ENCODE measurements around the gene TTLL12. TPM values are rescaled to one million over a fixed set of nuclear protein-coding genes. Genes with fewer than 3 reads are reported as not detected.

The TTLL12 gene
- total and polyA plus RNA-seq, 2 experiments from 2014 or later, result 29.5 to 42.8 TPM

DNA sequence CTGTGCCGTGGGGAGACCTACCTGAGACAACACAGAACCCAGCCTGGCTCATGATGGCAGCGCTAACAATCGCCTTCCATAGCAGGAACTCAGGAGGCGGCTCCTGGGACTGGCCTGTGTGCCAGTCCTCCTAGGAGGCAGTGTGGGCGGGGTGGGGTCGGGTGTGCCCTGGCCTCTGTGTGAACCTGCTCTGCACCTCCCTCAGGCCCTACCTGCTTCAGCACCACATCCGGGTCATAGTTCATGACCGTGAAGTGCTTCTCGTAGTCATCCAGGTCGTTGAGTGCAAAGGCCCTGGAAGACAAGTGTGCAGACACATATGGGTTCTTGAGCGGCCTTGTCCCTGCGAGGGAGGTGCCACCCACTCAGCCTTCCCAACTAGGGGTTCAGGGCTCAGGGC, 15.3 kb downstream of the TTLL12 start:
- no peaks in the 10 kb centered on the region for H3K4me1 ChIP-seq (ENCODE audit: insufficient read depth)
- H3K36me3 ChIP-seq (ENCODE audit: low read depth), result no peaks in the 10 kb centered on the region; the same call in 1 of the 2 replicates
- no peaks in the 10 kb centered on the region for H4K20me1 ChIP-seq (ENCODE audit: insufficient read depth)
- H3K4me3 ChIP-seq, result no peak overlapping the region
- in situ Hi-C loops (cut with MboI), result no loop called here
- no peaks in the 10 kb centered on the region for H3F3A ChIP-seq (ENCODE audit: insufficient read depth)
- no peaks in the 10 kb centered on the region for H3K27me3 ChIP-seq (replicated peaks; ENCODE audit: insufficient read depth)
- no peak overlapping the region for H3K27ac ChIP-seq
- no peaks in the 10 kb centered on the region for H3K79me2 ChIP-seq (ENCODE audit: insufficient read depth)
- TF ChIP-seq EZH2 (IDR thresholded peaks at IDR 0.05; ENCODE audit: insufficient read depth, poor library complexity, severe bottlenecking), result no peak
- TF ChIP-seq EZH2phosphoT487 (IDR thresholded peaks at IDR 0.05; ENCODE audit: insufficient read depth, low read depth), result no peak
- no peak overlapping the region for H3K4me2 ChIP-seq (ENCODE audit: unreplicated experiment)
- no peaks in the 10 kb centered on the region for H3K9me2 ChIP-seq (ENCODE audit: insufficient read depth)
- DNase-seq, result no peak
- no peaks in the 10 kb centered on the region for H3K9me3 ChIP-seq (ENCODE audit: low read depth)
- H2AFZ ChIP-seq, result no peak overlapping the region
- no peak overlapping the region for H3K9ac ChIP-seq
- WGBS, 2 experiments (ENCODE audit: low coverage in 1 of 2, low lambda C conversion rate in 2 of 2, missing lambda C conversion rate in 2 of 2), result 88 to 92% methylated on average over 11 to 12 of the region's 12 CpGs

DNA sequence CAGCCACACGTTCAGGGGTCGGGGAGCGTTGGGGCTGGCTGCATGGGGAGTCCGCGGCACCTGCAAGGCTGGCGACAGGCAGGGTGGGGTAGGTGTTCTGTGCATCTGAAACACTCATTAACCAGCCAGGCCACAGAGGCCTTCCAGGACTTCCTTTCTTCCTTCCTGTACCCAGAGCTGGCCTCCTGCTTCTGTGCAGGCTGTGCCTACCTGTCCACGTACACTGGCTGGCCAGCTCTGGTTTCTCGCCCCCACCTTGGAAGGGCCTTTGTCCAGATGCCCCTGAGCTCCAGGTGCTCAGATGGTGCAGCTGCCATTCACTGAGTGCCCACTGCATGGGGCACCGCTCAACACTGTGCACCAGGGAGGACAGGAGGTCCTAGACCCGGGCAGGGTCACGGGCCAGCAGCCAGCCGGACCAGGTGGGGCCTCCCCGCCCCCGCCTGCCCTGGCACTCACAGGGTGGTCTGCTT, 15.9 kb downstream of the TTLL12 start:
- Histone ChIP-seq H3K4me2 (ENCODE audit: unreplicated experiment) (no peak overlapping the region), H3K9me2 (ENCODE audit: insufficient read depth) (no peaks in the 10 kb centered on the region), H3K79me2 (ENCODE audit: insufficient read depth) (no peaks in the 10 kb centered on the region), H3K9me3 (ENCODE audit: low read depth) (no peaks in the 10 kb centered on the region), H2AFZ (no peak overlapping the region), H3K27me3 (replicated peaks; ENCODE audit: insufficient read depth) (no peaks in the 10 kb centered on the region), H3K27ac (no peak overlapping the region), H3F3A (ENCODE audit: insufficient read depth) (no peaks in the 10 kb centered on the region), H3K9ac (no peak overlapping the region), H3K4me1 (ENCODE audit: insufficient read depth) (no peaks in the 10 kb centered on the region), H3K36me3 (ENCODE audit: low read depth) (no peaks in the 10 kb centered on the region; the same call in 1 of the 2 replicates), H4K20me1 (ENCODE audit: insufficient read depth) (no peaks in the 10 kb centered on the region), H3K4me3 (no peak overlapping the region)
- 84 to 89% methylated on average over 14 of the region's 14 CpGs for WGBS, 2 experiments (ENCODE audit: low coverage in 1 of 2, low lambda C conversion rate in 2 of 2, missing lambda C conversion rate in 2 of 2)
- in situ Hi-C loops (cut with MboI), result no loop called here
- TF ChIP-seq EZH2 (IDR thresholded peaks at IDR 0.05; ENCODE audit: insufficient read depth, poor library complexity, severe bottlenecking) (no peak), EZH2phosphoT487 (IDR thresholded peaks at IDR 0.05; ENCODE audit: insufficient read depth, low read depth) (no peak)
- DNase-seq, result no peak

DNA sequence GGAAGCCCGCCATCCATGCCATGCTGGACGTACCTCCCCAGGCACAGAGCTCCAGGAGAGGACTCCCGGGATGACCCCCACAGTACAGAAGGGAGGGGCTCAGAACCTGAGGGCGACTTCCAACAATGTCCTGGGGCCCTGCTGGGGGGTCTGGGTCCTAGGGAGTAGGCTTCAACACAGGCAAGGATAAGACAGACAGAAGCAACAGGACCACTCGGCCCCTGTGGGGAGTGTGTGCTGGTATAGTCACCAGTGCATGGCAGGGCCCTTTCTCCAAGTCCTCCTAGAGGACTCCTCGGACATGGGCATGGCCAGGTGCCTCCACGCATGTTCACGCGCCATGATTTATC, 16.8 kb downstream of the TTLL12 start:
- no peak for TF ChIP-seq EZH2phosphoT487 (IDR thresholded peaks at IDR 0.05; ENCODE audit: insufficient read depth, low read depth)
- TF ChIP-seq EZH2 (IDR thresholded peaks at IDR 0.05; ENCODE audit: insufficient read depth, poor library complexity, severe bottlenecking), result no peak
- no peaks in the 10 kb centered on the region for H3K9me3 ChIP-seq (ENCODE audit: low read depth)
- no peak overlapping the region for H3K27ac ChIP-seq
- H2AFZ ChIP-seq, result no peak overlapping the region
- no peak overlapping the region for H3K4me3 ChIP-seq
- no peaks in the 10 kb centered on the region for H3K9me2 ChIP-seq (ENCODE audit: insufficient read depth)
- no peaks in the 10 kb centered on the region; the same call in 1 of the 2 replicates for H3K36me3 ChIP-seq (ENCODE audit: low read depth)
- no peak overlapping the region for H3K9ac ChIP-seq
- H4K20me1 ChIP-seq (ENCODE audit: insufficient read depth), result no peaks in the 10 kb centered on the region
- no peaks in the 10 kb centered on the region for H3K4me1 ChIP-seq (ENCODE audit: insufficient read depth)
- 91 to 93% methylated on average over 9 of the region's 9 CpGs for WGBS, 2 experiments (ENCODE audit: low coverage in 1 of 2, low lambda C conversion rate in 2 of 2, missing lambda C conversion rate in 2 of 2)
- in situ Hi-C loops (cut with MboI), result no loop called here
- H3K4me2 ChIP-seq (ENCODE audit: unreplicated experiment), result no peak overlapping the region
- H3K79me2 ChIP-seq (ENCODE audit: insufficient read depth), result no peaks in the 10 kb centered on the region
- H3F3A ChIP-seq (ENCODE audit: insufficient read depth), result no peaks in the 10 kb centered on the region
- no peaks in the 10 kb centered on the region for H3K27me3 ChIP-seq (replicated peaks; ENCODE audit: insufficient read depth)
- DNase-seq, result no peak

DNA sequence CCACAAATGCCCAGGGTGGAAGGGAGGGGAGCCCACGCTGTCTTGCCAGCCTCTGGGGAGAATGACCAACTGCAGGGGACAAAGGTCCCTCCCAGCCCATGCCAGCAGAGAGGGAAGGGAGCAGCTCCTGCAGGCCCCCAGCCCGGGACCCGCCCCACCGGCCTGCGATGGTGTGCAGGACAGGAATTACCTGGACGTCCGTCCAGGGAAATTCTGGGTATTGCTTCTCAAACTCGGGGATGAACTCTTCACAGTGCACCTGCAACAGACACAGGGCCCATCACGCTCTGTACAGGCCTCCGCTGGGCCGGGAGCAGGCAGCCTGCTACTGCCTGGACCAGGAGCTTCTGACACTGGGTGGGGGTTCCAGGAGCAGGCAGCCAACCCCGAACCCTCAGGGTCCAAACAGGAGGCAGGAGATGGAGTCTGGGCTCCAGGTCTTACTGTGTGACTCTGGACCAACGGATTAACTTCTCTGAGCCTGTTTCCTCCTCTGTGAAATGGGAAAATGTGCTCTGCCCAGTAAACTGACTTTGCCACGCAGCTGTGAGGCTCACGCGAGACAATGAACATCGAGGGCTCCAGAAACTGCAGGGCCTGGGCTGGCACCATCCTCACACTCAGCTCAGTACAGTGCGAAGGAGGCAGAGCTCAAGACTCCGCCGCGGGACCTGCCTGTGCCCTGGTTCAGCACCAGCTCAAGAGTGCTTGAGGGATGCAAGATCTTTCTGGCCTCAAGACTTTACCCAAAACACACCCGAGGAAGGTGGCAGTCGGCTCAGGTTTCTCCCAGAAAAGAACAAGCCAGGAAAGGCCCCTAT, 17.4 kb downstream of the TTLL12 start:
- Histone ChIP-seq H3K9me2 (ENCODE audit: insufficient read depth) (no peaks in the 10 kb centered on the region), H2AFZ (no peak overlapping the region), H3K9me3 (ENCODE audit: low read depth) (no peaks in the 10 kb centered on the region), H3F3A (ENCODE audit: insufficient read depth) (no peaks in the 10 kb centered on the region), H3K9ac (no peak overlapping the region), H3K4me3 (no peak overlapping the region), H4K20me1 (ENCODE audit: insufficient read depth) (no peaks in the 10 kb centered on the region), H3K27ac (no peak overlapping the region), H3K79me2 (ENCODE audit: insufficient read depth) (no peaks in the 10 kb centered on the region), H3K27me3 (replicated peaks; ENCODE audit: insufficient read depth) (no peaks in the 10 kb centered on the region), H3K4me1 (ENCODE audit: insufficient read depth) (no peaks in the 10 kb centered on the region), H3K36me3 (ENCODE audit: low read depth) (no peaks in the 10 kb centered on the region; the same call in 1 of the 2 replicates), H3K4me2 (ENCODE audit: unreplicated experiment) (no peak overlapping the region)
- in situ Hi-C loops (cut with MboI), result no loop called here
- 91 to 92% methylated on average over 22 to 23 of the region's 23 CpGs for WGBS, 2 experiments (ENCODE audit: low coverage in 1 of 2, low lambda C conversion rate in 2 of 2, missing lambda C conversion rate in 2 of 2)
- DNase-seq, result no peak
- TF ChIP-seq EZH2phosphoT487 (IDR thresholded peaks at IDR 0.05; ENCODE audit: insufficient read depth, low read depth) (no peak), EZH2 (IDR thresholded peaks at IDR 0.05; ENCODE audit: insufficient read depth, poor library complexity, severe bottlenecking) (no peak)
